DMS 273 (cell line): ENCODE measurements around the gene SPAAR.
"Not testable (repeated sequence)": the region's sequence is repeated elsewhere in the genome, so short reads cannot be mapped to it uniquely, and the experiment has no call there.

ENCODE experiments used
- DNase-seq: peaks from one replicate; lab custom pipeline; 2025; ENCODE audit not compliant: unreplicated experiment; lab: John Stamatoyannopoulos, UW

The SPAAR gene

DNA sequence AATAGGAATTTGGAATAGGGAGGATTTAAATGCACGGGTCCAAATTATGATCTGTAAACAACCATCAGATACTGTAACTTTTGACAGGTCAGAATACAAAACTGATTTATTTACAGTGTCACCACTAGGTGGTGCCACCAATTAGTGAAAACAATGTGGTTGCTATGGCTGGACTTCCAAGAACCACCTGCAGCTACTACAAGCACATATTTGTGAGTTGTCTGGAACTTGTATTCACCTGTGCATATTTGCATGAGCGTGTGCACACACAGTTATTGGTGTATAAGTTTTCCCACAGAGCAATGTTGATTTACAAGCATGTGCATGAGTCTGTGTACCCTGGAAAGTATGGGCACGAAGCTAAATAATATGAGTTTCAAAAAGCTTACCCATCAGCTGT, 6.2 kb upstream of the SPAAR start:
- DNase-seq: peak; percentile 74

DNA sequence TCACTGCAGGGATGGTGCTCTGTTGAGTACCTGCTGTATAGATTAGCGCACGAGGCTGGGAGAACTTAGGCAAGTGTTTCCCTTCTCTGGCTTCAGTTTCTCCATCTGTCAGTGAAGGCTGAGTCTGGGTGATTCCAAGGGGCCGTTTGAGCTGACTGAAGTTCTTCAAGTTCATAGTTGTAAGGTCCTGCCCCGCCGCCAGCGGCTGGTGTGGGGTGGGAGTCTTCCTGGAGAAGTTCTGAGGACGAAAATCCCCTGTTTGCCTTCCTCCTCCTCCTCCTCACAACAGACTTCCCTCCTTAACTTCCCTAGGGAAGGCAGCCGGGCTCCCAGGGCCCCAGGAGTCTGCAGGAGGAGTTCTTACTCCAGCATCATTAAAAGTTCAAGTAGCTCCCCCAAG, 5.0 kb upstream of the SPAAR start:
- DNase-seq: peak; percentile 69

DNA sequence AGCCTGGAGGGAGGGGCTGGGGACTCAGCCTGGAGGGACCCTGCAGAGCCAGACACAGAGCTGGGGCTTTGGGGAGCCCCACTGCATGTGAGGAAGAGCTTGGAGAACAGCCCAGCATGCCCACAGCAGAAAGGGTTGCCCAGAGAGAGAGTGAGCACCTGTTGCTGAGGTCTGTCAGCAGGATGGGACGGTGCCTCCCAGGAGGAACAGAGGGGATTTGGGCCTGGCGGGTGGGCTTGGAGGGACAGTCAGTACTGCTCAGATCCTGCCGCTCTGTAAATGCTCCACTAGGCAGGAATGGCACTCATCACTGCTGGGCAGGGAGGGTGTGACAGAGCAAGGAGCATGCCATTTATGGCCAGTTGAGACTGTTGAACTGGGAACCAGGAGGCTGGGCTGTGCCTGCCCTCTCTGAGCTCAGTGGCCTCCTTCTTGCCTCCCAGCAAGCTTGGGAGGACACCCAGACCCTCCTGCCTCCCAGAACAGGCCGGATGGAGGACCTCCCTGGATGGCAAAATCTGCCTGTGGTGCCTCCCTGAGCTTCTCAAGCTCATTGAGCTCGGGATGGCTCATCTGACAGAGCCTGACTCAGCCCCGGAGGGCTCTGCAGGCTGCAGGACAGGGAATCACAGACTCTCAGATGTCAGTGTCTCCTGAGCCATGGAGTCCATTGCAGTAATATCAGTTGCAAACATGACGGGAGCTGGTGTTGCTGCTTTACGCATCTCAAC, 4.1 kb upstream of the SPAAR start:
- peak; percentile 54 for DNase-seq

DNA sequence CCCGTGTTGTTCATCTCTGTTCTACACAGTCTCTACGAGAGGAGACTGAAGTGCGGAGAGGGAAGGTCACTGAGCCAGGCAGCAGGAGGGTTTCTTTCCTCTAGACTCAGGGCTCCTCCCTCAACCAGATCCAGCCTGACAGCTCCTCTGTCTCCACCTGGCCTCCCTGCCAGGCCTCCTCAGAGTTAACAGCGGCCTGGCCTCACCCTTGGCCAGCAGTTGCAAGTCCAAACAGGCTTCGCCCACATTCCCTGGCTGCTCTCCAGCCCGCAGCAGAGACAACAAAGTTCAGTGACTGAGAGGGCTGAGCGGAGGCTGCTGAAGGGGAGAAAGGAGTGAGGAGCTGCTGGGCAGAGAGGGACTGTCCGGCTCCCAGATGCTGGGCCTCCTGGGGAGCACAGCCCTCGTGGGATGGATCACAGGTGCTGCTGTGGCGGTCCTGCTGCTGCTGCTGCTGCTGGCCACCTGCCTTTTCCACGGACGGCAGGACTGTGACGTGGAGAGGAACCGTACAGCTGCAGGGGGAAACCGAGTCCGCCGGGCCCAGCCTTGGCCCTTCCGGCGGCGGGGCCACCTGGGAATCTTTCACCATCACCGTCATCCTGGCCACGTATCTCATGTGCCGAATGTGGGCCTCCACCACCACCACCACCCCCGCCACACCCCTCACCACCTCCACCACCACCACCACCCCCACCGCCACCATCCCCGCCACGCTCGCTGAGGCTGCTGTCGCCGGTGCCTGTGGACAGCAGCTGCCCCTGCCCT, 3.2 kb upstream of the SPAAR start, which contains the start of gene HRCT1:
Gene HRCT1, plus strand, starts transcription at position 291 of the 768 bp plus-strand sequence. Its CDS starts 86 bp downstream, at position 377.
- DNase-seq: peak; percentile 89

DNA sequence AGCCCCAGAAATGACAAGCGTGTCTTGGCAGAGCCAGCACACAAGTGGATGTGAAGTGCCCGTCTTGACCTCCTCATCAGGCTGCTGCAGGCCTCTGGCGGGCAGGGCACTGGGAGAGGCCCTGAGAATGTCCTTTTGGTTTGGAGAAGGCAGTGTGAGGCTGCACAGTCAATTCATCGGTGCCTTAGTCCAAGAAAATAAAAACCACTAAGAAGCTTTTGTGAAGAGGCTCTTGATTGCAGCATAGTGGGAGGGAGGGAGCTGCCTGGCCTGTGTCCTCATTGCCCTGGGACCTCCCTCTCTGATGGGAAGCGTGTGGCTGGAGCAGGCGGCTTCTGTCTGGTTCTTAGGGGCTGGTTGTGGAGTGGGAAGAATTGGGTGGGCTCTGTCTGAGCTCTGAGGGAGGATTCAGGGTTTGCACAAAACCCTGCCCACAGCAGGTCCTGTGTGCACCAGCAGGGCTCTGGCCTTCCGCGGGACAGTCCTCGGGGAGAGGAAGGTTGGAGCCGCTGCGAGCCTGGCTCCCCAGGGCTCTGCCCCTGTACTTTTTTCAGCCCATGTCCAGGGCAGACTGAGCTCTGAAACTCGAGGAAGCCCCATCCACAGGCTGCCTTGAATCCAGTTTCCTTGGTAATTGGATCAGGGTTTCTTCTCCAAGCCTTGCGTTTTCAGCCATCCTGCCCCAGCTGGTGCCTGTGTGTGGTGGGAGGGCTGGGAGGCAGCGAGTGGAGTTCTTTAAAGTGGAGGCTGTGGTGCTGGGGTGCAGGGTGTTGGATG, 2.2 kb upstream of the SPAAR start:
- peak; percentile 72 for DNase-seq

DNA sequence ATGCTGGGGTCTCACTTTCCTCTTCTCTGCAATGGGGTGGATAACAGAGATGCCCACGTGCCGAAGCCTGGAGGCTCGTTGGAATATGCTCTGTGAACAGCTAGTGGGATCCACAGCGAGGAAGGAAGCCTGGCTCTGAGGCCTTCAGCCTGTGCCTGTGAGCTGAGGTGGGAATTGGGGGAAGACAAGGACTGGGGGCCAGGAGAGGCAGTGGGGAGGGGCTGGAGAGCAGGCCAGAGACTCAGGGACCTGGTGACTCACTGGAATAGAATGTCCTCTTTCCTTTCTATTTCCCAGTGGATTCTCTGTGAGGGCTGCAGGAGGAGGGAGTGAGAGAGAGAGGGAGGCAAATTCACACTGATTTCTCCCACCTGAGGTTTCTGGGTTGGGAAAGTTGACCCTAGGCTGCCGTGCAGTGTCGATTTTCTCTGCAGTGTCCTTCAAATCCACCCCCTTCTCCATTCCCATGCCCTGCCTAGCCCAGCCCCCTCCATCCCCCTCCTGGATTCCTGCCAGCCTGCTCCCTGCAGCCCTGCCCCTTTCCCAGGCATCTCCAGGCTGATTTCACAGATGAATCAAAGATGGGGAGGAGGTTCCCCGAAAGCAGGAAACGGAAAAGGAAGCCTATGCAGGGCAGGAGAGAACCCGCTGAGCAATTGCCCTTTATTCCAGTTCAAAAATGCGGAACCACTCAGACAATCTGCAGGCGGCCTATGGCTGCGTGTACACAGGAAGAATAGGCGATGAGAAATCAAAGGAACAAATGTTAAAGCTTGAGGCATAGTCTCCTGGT, 1.4 kb upstream of the SPAAR start:
- peak; percentile 76 for DNase-seq

DNA sequence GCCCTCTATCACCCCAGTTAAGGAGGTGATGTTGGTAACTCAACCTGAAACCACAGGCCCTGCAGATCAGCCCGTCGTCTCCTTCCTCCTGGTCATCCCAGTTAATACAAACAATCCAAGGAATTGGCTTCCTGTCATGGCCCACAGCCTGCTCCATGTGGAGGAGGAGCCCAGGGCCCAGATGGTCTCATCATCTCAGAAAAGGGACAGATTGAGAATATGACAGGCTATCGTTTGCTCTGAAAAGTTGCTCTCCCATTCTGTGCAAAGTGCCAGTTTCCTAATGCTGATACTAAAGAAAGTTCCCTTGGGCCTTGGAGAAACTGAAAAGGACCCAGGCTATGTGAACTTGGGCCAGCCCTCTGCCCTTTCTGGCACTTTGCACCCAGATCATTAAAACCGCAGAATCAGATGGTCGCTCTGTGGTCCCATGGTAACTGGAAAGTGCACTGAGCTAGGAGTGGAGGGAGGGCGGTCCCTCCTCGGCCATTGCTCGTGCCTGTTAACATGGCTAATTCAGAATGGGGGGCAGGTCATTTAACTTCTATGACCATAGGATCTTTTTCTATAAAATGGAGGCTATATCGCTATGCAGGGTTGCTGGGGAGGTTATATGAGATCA, 675 bp upstream of the SPAAR start:
- peak; percentile 77 for DNase-seq

DNA sequence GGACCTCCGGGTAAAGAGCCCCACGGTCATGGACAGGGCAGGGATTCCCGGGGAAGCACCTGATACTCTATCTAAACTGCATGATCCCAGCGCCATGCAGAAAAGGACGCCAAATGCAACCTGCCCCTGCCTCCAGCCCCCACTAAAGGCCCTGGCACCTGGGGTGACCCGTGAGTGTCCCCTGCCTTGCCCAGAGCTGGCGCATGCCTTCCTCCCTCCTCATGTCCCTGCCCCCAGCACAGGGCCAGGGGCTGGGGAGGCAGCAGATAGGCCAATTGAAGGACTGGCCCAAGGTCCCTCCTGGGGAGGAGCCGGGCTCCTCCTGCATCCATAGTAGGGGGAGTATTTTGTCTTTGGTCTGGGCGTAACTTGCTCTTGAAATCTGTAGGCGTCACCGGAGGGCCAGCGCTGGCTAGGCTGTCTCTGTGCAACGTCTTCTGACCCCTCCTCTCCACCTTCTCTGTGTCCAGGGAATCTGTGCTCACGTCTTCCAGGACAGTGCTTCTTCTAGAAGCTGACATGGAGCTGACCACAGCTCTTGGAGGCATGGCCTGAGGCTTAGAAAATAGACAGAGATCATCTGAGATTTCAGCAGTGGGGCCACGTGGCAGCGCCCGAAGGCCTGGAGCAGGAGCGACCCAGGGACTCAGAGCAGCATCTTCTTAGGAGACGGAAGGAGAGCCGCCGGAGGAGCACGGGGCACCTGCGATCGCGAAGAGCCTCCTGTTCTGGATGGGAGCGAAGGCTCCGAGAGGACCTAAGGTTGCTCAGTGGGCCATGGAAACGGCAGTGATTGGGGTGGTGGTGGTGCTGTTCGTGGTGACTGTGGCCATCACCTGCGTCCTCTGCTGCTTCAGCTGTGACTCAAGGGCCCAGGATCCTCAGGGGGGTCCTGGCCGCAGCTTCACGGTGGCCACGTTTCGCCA, 660 bp downstream of the SPAAR start:
- no peak for DNase-seq

DNA sequence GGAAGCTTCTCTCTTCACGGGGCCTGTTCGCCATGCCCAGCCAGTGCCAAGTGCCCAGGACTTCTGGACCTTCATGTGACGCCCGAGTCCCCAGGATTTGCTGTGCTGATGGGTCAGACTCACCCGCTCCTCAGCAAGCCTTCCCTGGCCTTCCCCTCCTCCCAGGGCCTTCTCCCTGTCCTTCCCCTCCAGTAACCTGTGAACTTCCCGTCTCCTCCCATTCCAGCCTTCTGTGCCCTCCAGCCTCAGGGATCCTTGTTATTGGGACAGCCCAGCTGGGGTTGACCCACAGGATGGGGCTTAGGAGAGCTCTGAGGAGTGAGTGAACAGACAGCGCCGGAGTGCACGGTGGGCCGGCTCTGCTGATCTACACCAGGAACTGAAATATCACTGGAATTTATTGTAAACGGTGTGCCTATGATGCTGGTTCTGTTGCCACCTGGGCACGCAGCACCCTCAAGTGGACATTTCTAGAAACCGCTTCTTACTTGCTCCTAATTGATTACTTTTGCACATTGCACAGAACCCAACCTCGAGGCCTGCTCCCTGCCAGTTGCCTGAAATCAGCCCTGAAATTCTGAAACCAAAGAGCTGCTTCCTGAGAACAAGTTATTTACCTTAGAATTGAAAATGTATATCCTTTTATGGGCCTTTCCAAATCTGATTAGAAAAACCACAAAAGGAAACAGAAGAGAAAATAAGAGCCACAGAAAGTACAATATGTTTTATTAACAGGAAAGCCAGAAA, 1.5 kb downstream of the SPAAR start:
- peak; percentile 74 for DNase-seq

DNA sequence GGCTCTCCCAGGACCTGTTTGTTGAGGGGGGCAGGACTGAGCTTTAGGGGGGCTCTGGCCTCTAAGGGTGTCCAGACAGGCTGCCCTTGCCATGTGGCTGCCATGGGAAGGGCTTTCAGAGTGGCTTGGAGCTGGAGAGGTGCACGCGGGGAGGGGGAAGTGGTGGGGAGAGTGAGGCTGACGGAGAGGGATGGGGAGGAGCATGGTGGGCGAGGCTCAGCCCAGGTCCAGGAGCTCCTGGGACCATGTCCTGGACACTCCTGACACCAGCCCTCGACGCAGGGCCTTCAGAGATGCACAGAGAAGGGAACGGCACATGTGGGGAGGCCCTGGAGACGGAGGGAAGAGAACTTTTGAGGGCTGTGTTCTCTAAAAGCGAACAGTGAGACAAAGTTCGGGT, 2.4 kb downstream of the SPAAR start:
- no peak for DNase-seq

DNA sequence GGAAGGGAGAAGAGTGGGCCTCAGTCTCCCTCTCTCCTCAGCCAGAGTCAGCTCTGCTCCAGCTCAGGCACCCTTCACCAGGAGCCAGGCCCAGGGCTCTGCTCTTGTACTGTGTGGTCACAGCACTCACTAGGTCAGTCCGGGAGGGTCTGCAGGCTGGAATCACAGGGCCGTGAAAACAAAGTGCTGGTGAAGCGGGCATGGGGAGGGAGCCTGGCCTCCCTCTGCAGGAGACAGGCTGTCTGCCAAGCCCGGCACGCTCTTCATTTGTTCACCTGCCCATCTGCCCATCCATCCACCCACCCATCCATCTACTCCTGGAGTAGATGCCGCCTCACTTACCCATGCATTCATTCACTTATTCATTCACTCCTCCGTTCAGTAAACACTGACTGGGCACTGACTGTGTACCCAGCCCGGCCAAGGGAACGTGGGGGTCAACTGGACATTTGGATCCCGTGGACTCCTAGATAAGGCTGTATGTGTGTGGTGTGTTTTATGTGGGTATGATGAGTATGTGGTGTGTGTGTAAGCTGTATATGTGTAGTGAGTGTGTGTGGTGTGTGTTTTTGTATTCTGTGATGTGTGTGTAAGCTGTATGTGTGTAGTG, 3.6 kb downstream of the SPAAR start:
- no peak for DNase-seq

DNA sequence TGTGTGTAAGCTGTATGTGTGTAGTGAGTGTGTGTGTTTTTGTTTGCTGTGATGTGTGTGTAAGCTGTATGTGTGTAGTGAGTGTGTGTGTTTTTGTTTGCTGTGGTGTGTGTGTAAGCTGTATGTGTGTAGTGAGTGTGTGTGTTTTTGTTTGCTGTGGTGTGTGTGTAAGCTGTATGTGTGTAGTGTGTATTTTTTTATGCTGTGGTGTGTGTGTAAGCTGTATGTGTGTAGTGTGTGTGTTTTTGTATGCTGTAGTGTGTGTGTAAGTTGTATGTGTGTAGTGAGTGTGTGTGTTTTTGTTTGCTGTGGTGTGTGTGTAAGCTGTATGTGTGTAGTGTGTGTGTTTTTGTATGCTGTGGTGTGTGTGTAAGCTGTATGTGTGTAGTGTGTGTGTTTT, 4.1 kb downstream of the SPAAR start:
- not testable (repeated sequence) for DNase-seq

DNA sequence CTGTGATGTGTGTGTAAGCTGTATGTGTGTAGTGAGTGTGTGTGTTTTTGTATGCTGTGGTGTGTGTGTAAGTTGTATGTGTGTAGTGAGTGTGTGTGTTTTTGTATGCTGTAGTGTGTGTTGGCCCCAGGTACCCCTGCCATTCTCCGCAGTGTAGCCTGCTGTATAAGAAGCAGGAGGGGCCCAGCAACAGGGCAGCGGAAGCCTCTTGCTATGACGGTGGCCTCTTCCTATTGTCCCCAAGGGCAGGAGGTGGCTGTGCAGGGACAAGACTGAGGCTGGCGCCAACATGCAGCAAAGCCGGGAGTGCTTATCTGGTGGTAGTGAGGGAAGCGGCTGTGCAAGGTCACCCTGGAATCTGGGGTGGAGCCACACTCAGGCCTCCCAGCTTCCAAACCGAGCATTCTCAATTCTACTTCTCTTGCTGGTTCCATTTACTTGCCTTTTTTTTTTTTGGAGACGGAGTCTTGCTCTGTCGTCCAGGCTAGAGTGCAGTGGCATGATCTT, 5.1 kb downstream of the SPAAR start:
- DNase-seq: no peak

DNA sequence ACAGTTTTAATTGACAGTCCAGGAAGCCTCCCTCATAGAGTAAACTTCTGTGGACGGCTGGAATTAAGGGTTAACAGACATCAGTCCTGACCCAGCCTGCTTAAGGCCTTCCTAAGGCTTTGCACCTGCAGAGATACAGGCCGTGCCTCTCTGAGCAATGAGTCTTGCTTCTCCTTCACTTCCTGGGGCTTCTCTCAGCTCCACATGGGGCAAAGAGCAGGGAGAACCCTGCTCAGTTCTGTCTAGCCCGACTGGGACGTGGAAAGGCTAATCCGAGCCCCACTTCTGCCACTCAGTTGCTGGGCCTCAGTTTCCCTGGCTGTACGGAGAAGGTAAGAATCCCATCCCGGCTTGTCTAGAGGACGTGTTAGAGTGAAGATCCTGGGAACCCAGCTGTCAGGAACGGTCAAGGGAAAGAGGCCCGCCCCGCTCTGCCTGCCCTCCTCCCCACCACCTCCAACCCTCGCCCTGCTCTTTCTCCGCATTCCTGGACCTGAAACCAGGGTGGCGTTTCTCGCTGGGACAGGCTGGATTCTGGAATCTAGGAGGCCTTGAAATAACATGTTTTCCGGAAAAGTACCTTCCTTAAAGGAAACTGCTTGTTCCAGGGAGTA, 6.5 kb downstream of the SPAAR start:
- no peak for DNase-seq

DNA sequence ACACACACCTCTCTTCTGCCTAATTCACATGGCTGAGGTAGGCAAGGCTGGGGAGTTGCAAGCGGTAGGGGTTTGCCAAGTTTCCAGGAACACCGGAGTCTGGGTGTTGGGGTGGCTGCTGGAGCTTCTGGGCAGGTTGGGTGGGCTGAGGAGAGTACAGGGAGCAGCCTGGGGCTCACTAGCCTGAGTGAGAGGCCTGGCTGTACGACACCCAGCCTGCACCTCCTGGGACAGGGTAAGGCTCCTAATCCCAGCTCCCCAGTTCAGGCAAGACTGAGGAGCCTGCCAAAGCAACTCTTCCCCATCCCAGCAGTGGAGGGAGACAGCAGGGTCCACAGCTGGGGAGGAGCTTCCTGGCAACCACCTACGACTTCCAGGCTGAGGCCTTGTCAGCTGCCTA, 8.0 kb downstream of the SPAAR start:
- DNase-seq: no peak

DNA sequence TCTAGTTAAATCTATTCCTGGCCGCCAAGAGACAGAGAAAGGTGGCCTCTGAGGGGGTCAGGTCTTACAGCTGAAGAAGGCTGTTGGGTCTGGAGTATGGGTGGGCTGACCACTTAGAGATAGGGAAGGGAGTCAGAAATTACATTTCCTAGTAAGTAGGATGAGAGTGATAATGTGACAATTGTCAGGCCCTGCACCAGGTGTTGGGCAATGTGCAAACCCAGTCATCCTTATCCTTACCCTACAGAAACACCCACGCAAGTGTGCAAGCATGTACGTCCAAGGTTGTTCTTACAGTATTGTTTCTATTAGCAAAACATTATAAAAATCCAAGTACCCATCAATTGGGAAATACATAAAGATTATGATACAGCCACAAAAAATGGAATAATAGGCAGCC, 9.5 kb downstream of the SPAAR start:
- no peak for DNase-seq

DNA sequence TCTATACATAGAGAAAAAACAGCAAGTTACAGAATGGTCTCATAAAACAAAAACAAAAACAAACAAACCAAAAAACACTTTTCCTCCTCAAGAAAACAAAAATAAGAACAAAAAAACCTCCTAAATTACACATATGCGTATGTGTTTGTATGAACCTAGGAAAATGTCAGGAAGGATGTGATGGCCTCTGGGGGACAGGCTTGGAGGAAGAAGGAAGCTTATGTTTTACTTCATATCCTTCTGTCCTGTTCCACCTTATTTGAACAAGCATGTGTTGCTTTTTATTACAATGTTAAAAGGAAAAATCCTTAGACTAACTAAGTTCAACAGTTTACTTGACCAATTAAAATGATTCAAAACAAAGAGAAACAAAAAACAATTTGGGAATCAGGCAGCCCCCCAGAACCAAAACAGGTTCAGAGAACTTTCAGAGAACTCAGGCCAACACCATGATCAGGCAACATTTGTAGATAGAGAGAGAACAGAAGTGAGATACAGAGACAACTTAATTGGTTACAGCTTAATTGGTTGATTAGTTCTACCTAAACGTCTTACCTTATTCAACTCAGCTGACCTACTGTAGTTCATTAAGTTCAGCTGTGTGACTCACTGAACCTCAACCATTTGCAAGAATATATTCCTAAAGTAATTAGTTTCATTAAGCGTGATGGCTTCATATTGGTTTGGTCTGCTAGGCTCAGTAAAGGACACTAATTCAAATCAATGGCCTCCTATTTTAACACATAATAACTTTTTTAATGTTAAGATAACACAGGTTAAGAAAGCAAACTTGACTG, 10.1 kb downstream of the SPAAR start:
- DNase-seq: no peak
